A673 (cell line): Measurements from ENCODE around the gene PHKB.

Source experiments
- CTCF ChIP-seq: fragments of 300-800, 200-600 bp; sonication (generic); conservative IDR thresholded peaks from 2 replicates; pipeline ENCODE4 v1.5.1; 2017; ENCODE audit warnings: low read depth, mild to moderate bottlenecking, antibody characterized with exemption, low read length, moderate library complexity, mixed read lengths
- EZH2 ChIP-seq: fragments of 200-600 bp; sonication (generic); IDR thresholded peaks from 2 replicates; pipeline ENCODE4 v1.6.1; 2017; ENCODE audit warnings: borderline replicate concordance, low read depth, mild to moderate bottlenecking, mixed read lengths, antibody characterized with exemption, low read length; ENCODE audit not compliant: poor library complexity, severe bottlenecking

DNA sequence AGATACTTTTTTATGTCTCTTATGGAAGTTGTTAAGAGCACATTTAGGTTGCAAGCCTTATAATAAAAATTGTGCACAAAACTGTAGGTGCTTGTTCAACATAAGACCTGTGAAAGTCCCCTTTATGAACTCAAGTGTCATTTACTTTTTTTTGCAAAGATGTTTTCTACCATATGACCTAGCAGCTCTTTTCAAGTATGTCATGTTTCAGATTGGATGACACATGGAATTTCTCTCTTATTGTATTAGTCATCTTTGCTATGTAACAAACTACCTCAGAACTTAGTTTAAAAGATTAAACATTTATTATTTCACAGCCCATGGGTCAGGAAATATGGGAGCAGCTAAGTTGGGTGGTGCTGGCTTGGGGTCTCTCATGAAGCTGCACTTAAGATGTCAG, 57.9 kb downstream of the PHKB start:
- TF ChIP-seq EZH2: no peak
- TF ChIP-seq CTCF: no peak
